Left renal pelvis (tissue), 4 donors: Measurements from ENCODE around the gene PTK6. TPM values are rescaled to one million over a fixed set of nuclear protein-coding genes. Genes with fewer than 3 reads are reported as not detected.
"Not testable (repeated sequence)": the region's sequence is repeated elsewhere in the genome, so short reads cannot be mapped to it uniquely, and the experiment has no call there.

Experiments
- DNase-seq, 4 donors: peaks; one replicate each; pipeline ENCODE4 v3.0.0-alpha.2; 2013; ENCODE audit warnings: low read depth in 4 of 4, low spot score in 3 of 4
- polyA plus RNA-seq, 4 donors: library from polyadenylated mRNA; unstranded; fragments of 120-200 nt; gene quantifications; one replicate each; pipeline ENCODE4 v1.2.1, GENCODE V29; 2013; ENCODE audit not compliant: insufficient read length in 4 of 4

The PTK6 gene
- polyA plus RNA-seq, 4 donors, result 0.33 to 1.7 (median 0.91) TPM

DNA sequence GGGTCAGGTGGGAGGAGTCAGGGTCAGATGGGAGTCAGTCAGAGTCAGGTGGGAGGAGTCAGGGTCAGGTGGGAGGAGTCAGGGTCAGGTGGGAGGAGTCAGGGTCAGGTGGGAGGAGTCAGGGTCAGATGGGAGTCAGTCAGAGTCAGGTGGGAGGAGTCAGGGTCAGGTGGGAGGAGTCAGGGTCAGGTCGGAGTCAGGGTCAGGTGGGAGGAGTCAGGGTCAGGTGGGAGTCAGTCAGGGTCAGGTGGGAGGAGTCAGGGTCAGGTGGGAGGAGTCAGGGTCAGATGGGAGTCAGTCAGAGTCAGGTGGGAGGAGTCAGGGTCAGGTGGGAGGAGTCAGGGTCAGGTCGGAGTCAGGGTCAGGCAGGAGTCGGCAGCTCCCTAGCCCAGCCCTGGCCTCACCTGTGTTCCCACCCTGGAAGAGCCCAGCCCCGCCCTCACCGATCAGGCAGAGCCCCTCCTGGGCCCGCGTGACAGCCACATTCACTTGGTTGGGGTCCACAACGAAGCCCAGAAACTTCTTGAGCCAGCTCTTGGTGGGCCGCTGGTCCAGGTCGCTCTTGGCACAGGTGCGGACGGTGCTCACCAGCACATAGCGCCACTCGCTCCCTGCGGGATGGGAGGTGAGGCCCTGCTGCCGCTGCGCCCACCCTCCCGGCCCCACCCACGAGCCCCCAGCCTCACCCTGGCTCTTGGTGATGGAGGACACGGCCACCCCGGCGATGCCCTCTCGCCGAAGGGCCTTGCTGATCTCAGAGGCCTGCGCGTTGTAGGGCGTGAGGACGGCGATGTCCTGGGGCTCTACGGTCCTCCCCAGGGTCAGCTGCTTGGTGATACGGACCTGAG lies 22.5 kb upstream of the PTK6 start:
- DNase-seq, result not testable (repeated sequence)

DNA sequence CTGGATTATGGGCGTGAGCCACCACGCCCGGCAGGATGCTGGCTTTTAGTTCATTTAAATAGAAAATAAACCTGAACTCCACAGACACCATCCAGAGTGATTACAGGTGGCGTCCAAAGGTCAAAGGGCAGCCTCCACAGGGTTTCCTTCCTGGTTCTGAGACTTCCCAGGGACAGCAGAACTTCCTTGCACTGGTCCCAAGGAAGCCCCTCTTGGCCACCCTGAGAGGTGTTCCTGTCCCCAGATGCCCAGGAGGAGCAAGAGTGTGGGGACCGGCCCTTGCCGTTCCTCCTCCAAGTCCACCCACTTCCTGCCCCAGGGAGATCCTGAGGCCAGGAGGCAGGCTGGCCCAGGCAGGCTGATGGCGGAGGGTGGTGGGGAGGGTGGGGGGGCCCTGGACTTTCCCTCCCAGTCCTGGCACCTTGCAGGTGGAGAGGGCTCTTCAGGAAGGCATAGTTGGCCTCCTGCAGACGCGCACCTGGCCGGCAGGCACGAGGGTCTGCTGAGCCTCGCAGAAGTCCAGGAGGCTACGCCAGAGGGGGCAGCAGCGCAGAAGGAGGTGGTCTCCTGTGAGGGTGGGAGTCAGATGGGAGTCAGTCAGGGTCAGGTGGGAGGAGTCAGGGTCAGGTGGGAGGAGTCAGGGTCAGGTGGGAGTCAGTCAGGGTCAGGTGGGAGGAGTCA lies 21.8 kb upstream of the PTK6 start:
- DNase-seq, result no peak

GRCh38 chr20:63557481-63557891 lies 20.3 kb upstream of the PTK6 start:
- no peak for DNase-seq

- no peak for DNase-seq
These were observed 19.8 kb upstream of the PTK6 start for GRCh38 chr20:63556873-63557478.

DNA sequence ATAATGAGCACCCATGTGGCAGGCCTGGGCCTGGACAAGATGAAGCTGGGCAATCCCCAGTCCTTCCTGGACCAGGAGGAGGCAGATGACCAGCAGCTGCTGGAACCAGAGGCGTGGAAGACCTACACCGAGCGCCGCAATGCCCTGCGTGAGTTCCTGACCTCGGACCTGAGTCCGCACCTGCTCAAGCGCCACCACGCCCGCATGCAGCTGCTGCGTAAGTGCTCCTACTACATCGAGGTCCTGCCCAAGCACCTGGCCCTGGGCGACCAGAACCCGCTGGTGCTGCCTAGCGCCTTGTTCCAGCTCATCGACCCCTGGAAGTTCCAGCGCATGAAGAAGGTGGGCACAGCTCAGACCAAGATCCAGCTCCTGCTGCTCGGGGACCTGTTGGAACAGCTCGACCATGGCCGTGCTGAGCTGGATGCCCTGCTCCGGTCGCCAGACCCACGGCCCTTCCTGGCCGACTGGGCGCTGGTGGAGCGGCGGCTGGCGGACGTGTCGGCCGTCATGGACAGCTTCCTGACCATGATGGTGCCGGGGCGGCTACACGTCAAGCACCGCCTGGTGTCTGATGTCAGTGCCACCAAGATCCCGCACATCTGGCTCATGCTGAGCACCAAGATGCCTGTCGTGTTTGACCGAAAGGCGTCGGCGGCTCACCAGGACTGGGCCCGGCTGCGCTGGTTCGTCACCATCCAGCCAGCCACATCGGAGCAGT lies 18.6 kb upstream of the PTK6 start:
- DNase-seq, result no peak

- no peak for DNase-seq
These were observed 17.4 kb upstream of the PTK6 start for GRCh38 chr20:63554361-63555278.

GRCh38 chr20:63553933-63554290 lies 16.7 kb upstream of the PTK6 start, which contains the start of gene FNDC11:
TSS of gene FNDC11 (plus strand) at chr20:63554159. CDS start at chr20:63555664, 1,505 bp downstream.
- DNase-seq, result no peak

DNA sequence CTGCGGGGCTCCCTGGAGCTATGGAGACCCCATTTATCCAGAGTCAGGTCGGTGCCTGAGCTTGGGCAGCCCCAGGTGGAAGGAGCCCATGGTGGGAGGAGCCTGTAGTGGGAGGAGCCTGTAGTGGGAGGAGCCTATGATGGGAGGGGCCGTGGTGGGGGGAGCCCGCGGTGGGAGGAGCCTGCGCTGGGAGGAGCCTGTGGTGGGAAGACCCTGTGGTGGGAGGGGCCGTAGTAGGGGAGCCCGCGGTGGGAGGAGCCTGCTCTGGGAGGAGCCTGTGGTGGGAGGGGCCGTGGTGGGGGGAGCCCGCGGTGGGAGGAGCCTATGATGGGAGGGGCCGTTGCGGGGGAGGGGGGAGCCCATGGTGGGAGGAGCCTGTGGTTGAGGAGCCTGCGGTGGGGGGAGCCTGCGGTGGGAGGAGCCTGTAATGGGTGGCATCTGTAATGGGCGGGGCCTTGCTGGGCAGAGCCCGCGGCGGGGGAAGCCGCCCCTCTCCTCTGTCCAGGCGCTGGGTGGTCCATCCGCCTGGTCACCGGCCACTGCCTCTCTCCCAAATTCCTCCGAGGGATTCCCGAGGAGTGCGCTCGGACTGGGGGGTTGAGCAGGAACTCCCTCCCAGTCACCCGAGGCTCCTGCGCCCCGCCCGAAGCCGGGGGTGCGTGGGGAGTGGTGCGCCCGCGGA lies 16.2 kb upstream of the PTK6 start:
- peak in 1 of 4 donors; percentile 41 for DNase-seq

- no peak for DNase-seq
These were observed 15.5 kb upstream of the PTK6 start for GRCh38 chr20:63552481-63553249.

- DNase-seq, result no peak
These were observed 13.9 kb upstream of the PTK6 start for GRCh38 chr20:63551068-63551467.

GRCh38 chr20:63549679-63550282 lies 12.6 kb upstream of the PTK6 start:
- no peak for DNase-seq

DNA sequence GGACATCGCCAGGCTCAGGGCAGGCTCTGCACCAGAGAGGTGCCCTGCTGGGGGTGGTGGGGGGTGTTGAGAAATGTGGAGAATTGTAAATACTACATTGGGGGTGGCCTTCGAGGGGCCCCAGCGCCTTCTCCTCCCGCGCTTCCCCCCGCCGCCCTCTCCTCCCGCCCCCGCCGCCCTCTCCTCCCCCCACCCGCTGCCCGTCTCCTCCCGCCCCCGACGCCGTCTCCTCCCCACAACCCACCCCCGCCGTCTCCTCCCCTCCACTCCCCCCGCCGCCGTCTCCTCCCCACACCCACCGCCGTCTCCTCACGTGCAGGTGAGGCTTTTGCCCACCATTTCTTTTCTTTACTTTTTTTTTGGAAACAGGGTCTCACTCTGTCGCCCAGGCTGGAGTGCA lies 11.8 kb upstream of the PTK6 start:
- DNase-seq, result no peak

DNA sequence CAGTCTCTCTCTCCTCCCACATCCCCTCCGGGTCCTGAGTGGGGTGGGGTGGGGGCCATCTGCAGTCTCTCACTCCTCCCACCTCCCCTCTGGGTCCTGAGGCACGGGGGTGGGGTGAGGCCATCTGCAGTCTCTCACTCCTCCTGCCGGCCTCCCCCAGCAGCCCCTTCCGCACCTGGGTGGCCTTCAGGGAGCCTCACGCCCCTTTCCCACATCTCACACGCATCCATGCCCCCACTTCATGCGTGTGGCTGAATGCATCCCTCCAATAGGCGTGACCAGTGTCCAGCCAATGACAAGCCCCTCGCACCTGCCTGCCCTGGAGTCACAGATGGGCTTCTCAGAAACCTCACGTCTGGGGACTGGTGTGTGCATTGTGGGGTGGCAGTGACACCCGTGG lies 11.4 kb upstream of the PTK6 start:
- DNase-seq, result no peak

- no peak for DNase-seq
These were observed 10.7 kb upstream of the PTK6 start, which contains the start of gene SRMS for GRCh38 chr20:63547725-63548480. TSS of gene SRMS (minus strand) at chr20:63547749. CDS start at chr20:63547463, 286 bp downstream.

DNA sequence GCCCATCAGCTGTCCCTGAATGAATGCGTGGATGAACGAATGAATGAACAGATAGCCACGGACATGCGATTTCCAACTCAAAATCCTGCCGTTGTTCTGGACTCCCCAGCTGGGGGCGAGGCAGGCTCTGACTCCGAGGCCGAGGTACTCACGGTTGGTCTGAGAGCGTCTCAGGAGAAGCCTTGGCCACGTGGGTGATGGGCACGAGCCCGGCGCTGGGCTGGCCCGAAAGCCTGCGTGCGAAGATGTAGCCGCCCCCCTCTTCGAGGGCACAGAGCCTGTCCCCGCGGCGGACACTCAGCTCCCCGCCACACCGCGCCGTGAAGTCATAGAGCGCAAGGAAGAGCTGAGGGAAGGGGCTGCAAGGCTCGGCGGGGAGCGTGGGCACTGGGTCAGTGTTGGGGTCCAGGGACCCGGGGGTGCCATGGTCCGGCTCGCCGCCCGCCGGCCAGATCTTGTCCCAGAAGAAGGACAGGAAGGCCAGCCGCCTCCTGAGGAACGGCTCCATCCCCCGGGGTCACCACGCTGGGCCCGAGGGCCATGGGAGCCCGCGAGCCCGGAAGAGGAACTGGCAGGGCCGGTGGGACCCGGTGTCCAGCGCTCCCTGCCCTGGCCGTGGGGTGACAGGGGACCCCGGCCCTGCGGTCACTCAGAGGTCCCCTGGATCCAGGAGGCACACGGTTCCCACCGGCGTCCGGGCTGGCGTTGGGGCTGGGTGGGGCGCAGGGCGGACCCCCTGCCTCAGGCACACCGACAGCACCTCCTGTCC lies 10.0 kb upstream of the PTK6 start:
- DNase-seq, result no peak

DNA sequence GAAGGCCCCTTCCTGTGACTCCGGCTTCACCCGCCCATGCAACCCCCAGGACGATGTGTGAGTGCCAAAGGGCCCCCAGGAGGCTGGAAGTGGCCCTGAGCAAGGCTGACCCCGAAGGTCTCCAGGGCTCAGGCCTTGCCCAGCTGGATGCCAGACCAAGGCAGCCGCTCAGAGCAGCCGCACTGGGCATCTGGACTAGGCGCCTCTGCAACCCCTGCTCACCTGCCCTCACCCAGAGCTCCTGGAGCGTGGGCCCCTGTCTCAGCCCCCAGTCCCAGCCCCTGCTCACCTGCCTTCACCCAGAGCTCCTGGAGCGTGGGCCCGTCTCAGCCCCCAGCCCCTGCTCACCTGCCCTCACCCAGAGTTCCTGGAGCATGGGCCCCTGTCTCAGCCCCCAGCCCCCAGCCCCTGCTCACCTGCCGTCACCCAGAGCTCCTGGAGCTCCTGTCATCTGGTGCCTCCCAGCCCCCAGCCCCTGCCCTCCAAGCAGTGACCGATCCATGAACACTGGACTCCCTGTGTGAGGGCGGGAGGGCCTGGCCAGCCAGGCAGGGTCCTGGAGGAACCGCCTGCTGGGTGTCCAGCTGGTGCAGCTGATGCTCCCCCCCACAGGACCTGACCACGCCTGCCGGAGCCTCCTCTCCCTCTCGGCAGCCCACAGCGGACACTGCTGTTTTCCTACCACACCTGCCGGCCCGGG lies 9.2 kb upstream of the PTK6 start:
- DNase-seq, result no peak
